Measurements from ENCODE around the gene LRRC4C.

GRCh38 chr11:40140560-40140959 lies 1318.9 kb downstream of the LRRC4C start:
- TF ChIP-seq POLR2AphosphoS5 (IDR thresholded peaks at IDR 0.05) (no peak), POLR2A (IDR thresholded peaks at IDR 0.05) (no peak)
